T-cell (primary cell): ENCODE results near the gene DSCAML1. TPM values are rescaled to one million over a fixed set of nuclear protein-coding genes. Genes with fewer than 3 reads are reported as not detected.

Experiments
- ATAC-seq, 4 experiments: fragments of 200-7000 bp in 3 of 4; fragments of 150-1000 bp in 1 of 4; cut with Tn5 transposase; replicated peaks in 1 of 4; 1 replicate in 3 of 4; 2 replicates in 1 of 4; pipeline ENCODE4 v1.10.0; 2021; ENCODE audit warnings: moderate library complexity in 3 of 4, mild to moderate bottlenecking in 2 of 4, moderate number of reproducible peaks in 1 of 4
- CTCF ChIA-PET, 2 donors: fragments of 300-600 bp; sonication (Branson Sonifier 250); formaldehyde crosslinking; loops; one replicate each; lab custom pipeline; 2022; ENCODE audit warnings: antibody characterized with exemption in 2 of 2; lab: Charles Lee
- POLR2A ChIA-PET, 2 donors: fragments of 300-600 bp; sonication (Branson Sonifier 250); formaldehyde crosslinking; loops; one replicate each; lab custom pipeline; 2022; ENCODE audit warnings: antibody characterized with exemption in 2 of 2; lab: Charles Lee
- DNase-seq, 35 experiments: peaks; one replicate each; pipeline versions ENCODE4 v3.0.0 to v3.0.0-alpha.2; 2013 to 2023
- H3K27ac ChIP-seq: one replicate; pipeline ENCODE4 v1.5.1; 2013; ENCODE audit warnings: low read length
- H3K27me3 ChIP-seq, 2 experiments: replicated peaks in 1 of 2; 1 replicate in 1 of 2; 2 replicates in 1 of 2; pipeline versions ENCODE4 v1.6.1 to v1.7.0; 2013; ENCODE audit warnings: low read length in 1 of 2, mixed read lengths in 1 of 2; ENCODE audit not compliant: control insufficient read depth in 2 of 2, insufficient read depth in 2 of 2; ENCODE audit errors: extremely low read depth in 1 of 2
- H3K36me3 ChIP-seq, 2 donors: 1 replicate in 1 of 2; 2 replicates in 1 of 2; pipeline versions ENCODE4 v1.6.1 to v1.7.0; 2013; ENCODE audit warnings: low read length in 1 of 2; ENCODE audit not compliant: control insufficient read depth in 2 of 2, insufficient read depth in 1 of 2; ENCODE audit errors: extremely low read depth in 1 of 2
- H3K4me1 ChIP-seq, 2 experiments: 1 replicate in 1 of 2; 2 replicates in 1 of 2; pipeline versions ENCODE4 v1.6.1 to v1.7.0; 2013; ENCODE audit warnings: low read length in 2 of 2, mixed read lengths in 1 of 2; ENCODE audit not compliant: insufficient read depth in 2 of 2, control insufficient read depth in 1 of 2; ENCODE audit errors: extremely low read depth in 1 of 2
- H3K4me3 ChIP-seq, 2 donors: 1 replicate in 1 of 2; 2 replicates in 1 of 2; pipeline versions ENCODE4 v1.5.1 to v1.7.0; 2013; ENCODE audit warnings: mild to moderate bottlenecking in 2 of 2, low read length in 1 of 2, moderate library complexity in 1 of 2; ENCODE audit not compliant: control insufficient read depth in 1 of 2; ENCODE audit errors: extremely low read depth in 1 of 2
- H3K9me3 ChIP-seq: 2 replicates; pipeline ENCODE4 v1.7.0; 2013
- H3K27ac Mint-ChIP-seq, 2 donors: one replicate each; pipeline ENCODE4 v1.8.0; 2020 to 2021; ENCODE audit warnings: mild to moderate bottlenecking in 2 of 2, mixed read lengths in 2 of 2
- H3K27me3 Mint-ChIP-seq, 2 donors: one replicate each; pipeline ENCODE4 v1.8.0; 2021 to 2022; ENCODE audit warnings: mixed read lengths in 2 of 2
- H3K36me3 Mint-ChIP-seq: one replicate; pipeline ENCODE4 v1.8.0; 2021; ENCODE audit warnings: mixed read lengths
- H3K4me1 Mint-ChIP-seq, 3 donors: one replicate each; pipeline ENCODE4 v1.8.0; 2020 to 2022; ENCODE audit warnings: mixed read lengths in 3 of 3, mild to moderate bottlenecking in 1 of 3
- H3K4me3 Mint-ChIP-seq, 3 donors: one replicate each; pipeline ENCODE4 v1.8.0; 2020 to 2022; ENCODE audit warnings: mild to moderate bottlenecking in 3 of 3, mixed read lengths in 3 of 3, moderate library complexity in 3 of 3
- H3K9me3 Mint-ChIP-seq, 3 donors: one replicate each; pipeline ENCODE4 v1.8.0; 2020 to 2022; ENCODE audit warnings: mixed read lengths in 3 of 3
- WGBS: methylation state at CpG from one replicate; pipeline ENCODE4 v1.1.5; 2013; ENCODE audit warnings: missing lambda C conversion rate; ENCODE audit not compliant: insufficient coverage; 5-methylcytosine and 5-hydroxymethylcytosine counted together
- total RNA-seq, 35 experiments: library from RNA in 6 of 35; stranded (reverse) in 6 of 35; fragments of 120-200 nt in 1 of 35; gene quantifications; one replicate each; pipeline versions ENCODE4 v1.2.1 to v1.2.4 and lab custom pipeline; 2013 to 2026

Gene DSCAML1
- total RNA-seq, 5 donors from 2014 or later (not counting 1 experiment from before 2014, with no cell fraction given): 0.15 to 2.4 (median 0.96) TPM

GRCh38 chr11:117747892-117748291 is 49.1 kb downstream of the DSCAML1 start:
- Histone ChIP-seq H3K27me3 (peaks cover 0 to 31% of the 10 kb centered on the region in 2 experiments), H3K4me3 (no peak overlapping the region), H3K36me3 (peaks cover 0 to 3% of the 10 kb centered on the region in 2 donors), H3K4me1 (no peaks in the 10 kb centered on the region), H3K27ac (no peak overlapping the region), H3K9me3 (no peaks in the 10 kb centered on the region)
- Mint-ChIP-seq H3K36me3 (no peaks in the 10 kb centered on the region), H3K4me3 (no peak overlapping the region), H3K27me3 (peaks cover 9 to 18% of the 10 kb centered on the region in 2 donors), H3K9me3 (no peaks in the 10 kb centered on the region), H3K4me1 (peaks cover 0 to 2% (median 0%) of the 10 kb centered on the region in 3 donors), H3K27ac (no peak overlapping the region)
- POLR2A ChIA-PET: no interaction called here
- WGBS: 92% methylated on average over 1 of the region's 3 CpGs
- no peak for ATAC-seq
- CTCF ChIA-PET: no interaction called here
- no peak for DNase-seq

- Histone ChIP-seq H3K27ac (no peak overlapping the region), H3K9me3 (no peaks in the 10 kb centered on the region), H3K27me3 (peaks cover 0 to 45% of the 10 kb centered on the region in 2 experiments), H3K36me3 (no peaks in the 10 kb centered on the region), H3K4me3 (no peak overlapping the region), H3K4me1 (no peaks in the 10 kb centered on the region)
- Mint-ChIP-seq H3K27ac (no peak overlapping the region), H3K36me3 (no peaks in the 10 kb centered on the region), H3K9me3 (no peaks in the 10 kb centered on the region), H3K4me1 (peaks cover 0 to 2% (median 0%) of the 10 kb centered on the region in 3 donors), H3K4me3 (no peak overlapping the region), H3K27me3 (peaks cover 10 to 36% of the 10 kb centered on the region in 2 donors)
- no peak for DNase-seq
- POLR2A ChIA-PET: no interaction called here
- CTCF ChIA-PET: no interaction called here
- no peak for ATAC-seq
- 87% methylated on average over 7 of the region's 7 CpGs for WGBS
These were observed 51.7 kb downstream of the DSCAML1 start for GRCh38 chr11:117745346-117745745.

- ChIA-PET CTCF (no interaction called here), POLR2A (no interaction called here)
- DNase-seq (no peak), ATAC-seq (no peak)
- Mint-ChIP-seq H3K4me3 (no peak overlapping the region), H3K27me3 (peaks cover 13 to 42% of the 10 kb centered on the region in 2 donors), H3K4me1 (peaks cover 0 to 2% (median 0%) of the 10 kb centered on the region in 3 donors), H3K27ac (no peak overlapping the region), H3K36me3 (no peaks in the 10 kb centered on the region), H3K9me3 (no peaks in the 10 kb centered on the region)
- Histone ChIP-seq H3K9me3 (no peaks in the 10 kb centered on the region), H3K4me1 (no peaks in the 10 kb centered on the region), H3K36me3 (no peaks in the 10 kb centered on the region), H3K27ac (no peak overlapping the region), H3K27me3 (peaks cover 0 to 47% of the 10 kb centered on the region in 2 experiments), H3K4me3 (no peak overlapping the region)
- 39% methylated on average over 8 of the region's 11 CpGs for WGBS
These were observed 52.4 kb downstream of the DSCAML1 start for GRCh38 chr11:117744471-117745150.

- Histone ChIP-seq H3K27ac (no peak overlapping the region), H3K4me3 (no peak overlapping the region), H3K9me3 (no peaks in the 10 kb centered on the region), H3K4me1 (no peaks in the 10 kb centered on the region), H3K27me3 (peaks cover 0 to 42% of the 10 kb centered on the region in 2 experiments), H3K36me3 (no peaks in the 10 kb centered on the region)
- Mint-ChIP-seq H3K9me3 (no peaks in the 10 kb centered on the region), H3K36me3 (no peaks in the 10 kb centered on the region), H3K27ac (no peak overlapping the region), H3K4me1 (peaks cover 0 to 2% (median 0%) of the 10 kb centered on the region in 3 donors), H3K4me3 (no peak overlapping the region), H3K27me3 (peaks cover 22 to 53% of the 10 kb centered on the region in 2 donors)
- ChIA-PET POLR2A (no interaction called here), CTCF (no interaction called here)
- 40% methylated on average over 9 of the region's 9 CpGs for WGBS
- ATAC-seq (no peak), DNase-seq (peak in 1 of 35 experiments; percentile 6)
These were observed 53.7 kb downstream of the DSCAML1 start for GRCh38 chr11:117743121-117743815.

- H3K4me1 ChIP-seq: no peaks in the 10 kb centered on the region
- no peak overlapping the region for H3K4me3 ChIP-seq
- DNase-seq: no peak
- H3K36me3 ChIP-seq: no peaks in the 10 kb centered on the region
- H3K27ac ChIP-seq: no peak overlapping the region
- no peak overlapping the region for H3K4me3 Mint-ChIP-seq
- H3K27me3 Mint-ChIP-seq: peaks cover 16 to 36% of the 10 kb centered on the region in 2 donors
- no peaks in the 10 kb centered on the region for H3K9me3 Mint-ChIP-seq
- H3K9me3 ChIP-seq: no peaks in the 10 kb centered on the region
- CTCF ChIA-PET: no interaction called here
- 58% methylated on average over 5 of the region's 8 CpGs for WGBS
- H3K27me3 ChIP-seq: peaks cover 0 to 20% of the 10 kb centered on the region in 2 experiments
- peak overlapping the region in 1 of 2 donors; percentile 35 for H3K27ac Mint-ChIP-seq
- no peaks in the 10 kb centered on the region for H3K36me3 Mint-ChIP-seq
- POLR2A ChIA-PET: interaction anchor here in 1 of 2 donors (0.6 kb wide), 1 partner anchor 506 kb away, joined by 5 read pairs; no protein-coding TSS in a partner anchor
- no peak for ATAC-seq
- H3K4me1 Mint-ChIP-seq: no peaks in the 10 kb centered on the region
These were observed 58.6 kb downstream of the DSCAML1 start for GRCh38 chr11:117738246-117738957.

- H3K9me3 Mint-ChIP-seq: no peaks in the 10 kb centered on the region
- no peak overlapping the region for H3K4me3 Mint-ChIP-seq
- ChIA-PET CTCF (no interaction called here), POLR2A (no interaction called here)
- no peaks in the 10 kb centered on the region for H3K4me1 ChIP-seq
- H3K36me3 Mint-ChIP-seq: no peaks in the 10 kb centered on the region
- H3K27me3 ChIP-seq: peaks cover 0 to 3% of the 10 kb centered on the region in 2 experiments
- no peak for DNase-seq
- peaks cover 12 to 18% of the 10 kb centered on the region in 2 donors for H3K27me3 Mint-ChIP-seq
- no peaks in the 10 kb centered on the region for H3K4me1 Mint-ChIP-seq
- H3K9me3 ChIP-seq: no peaks in the 10 kb centered on the region
- no peak overlapping the region for H3K27ac Mint-ChIP-seq
- 82% methylated on average over 5 of the region's 9 CpGs for WGBS
- H3K4me3 ChIP-seq: no peak overlapping the region
- ATAC-seq: no peak
- H3K36me3 ChIP-seq: no peaks in the 10 kb centered on the region
- H3K27ac ChIP-seq: no peak overlapping the region
These were observed 61.6 kb downstream of the DSCAML1 start for GRCh38 chr11:117735350-117735977.
